ENCODE data around the gene CDT1.
"Not testable (repeated sequence)": the region's sequence is repeated elsewhere in the genome, so short reads cannot be mapped to it uniquely, and the experiment has no call there.

CDT1 gene

GRCh38 chr16:88784074-88784855 lies 19.3 kb upstream of the CDT1 start:
- DNase-seq: no peak

GRCh38 chr16:88784856-88785105 lies 18.8 kb upstream of the CDT1 start:
- DNase-seq: no peak

GRCh38 chr16:88785106-88785924 lies 18.3 kb upstream of the CDT1 start, which contains the start of gene PIEZO1:
PIEZO1 (minus strand) TSS chr16:88785220; CDS start chr16:88784964, 256 bp downstream.
- peak; percentile 83 for DNase-seq

GRCh38 chr16:88787579-88788314 lies 15.8 kb upstream of the CDT1 start:
- DNase-seq: no peak

- not testable (repeated sequence) for DNase-seq
Observed at GRCh38 chr16:88788749-88789148, 14.8 kb upstream of the CDT1 start.

GRCh38 chr16:88789594-88789993 lies 14.0 kb upstream of the CDT1 start:
- no peak for DNase-seq

GRCh38 chr16:88790312-88791211 lies 13.0 kb upstream of the CDT1 start:
- DNase-seq: peak; percentile 60

GRCh38 chr16:88792078-88792550 lies 11.5 kb upstream of the CDT1 start:
- DNase-seq: no peak

- DNase-seq: no peak
Observed at GRCh38 chr16:88792668-88793250, 10.8 kb upstream of the CDT1 start.

GRCh38 chr16:88793251-88793954 lies 10.2 kb upstream of the CDT1 start:
- no peak for DNase-seq

- DNase-seq: no peak
Observed at GRCh38 chr16:88796278-88796677, 7.3 kb upstream of the CDT1 start.

- DNase-seq: no peak
Observed at GRCh38 chr16:88798073-88798472, 5.5 kb upstream of the CDT1 start.

- no peak for DNase-seq
Observed at GRCh38 chr16:88798772-88799455, 4.7 kb upstream of the CDT1 start.

- DNase-seq: no peak
Observed at GRCh38 chr16:88799569-88800276, 3.9 kb upstream of the CDT1 start.

- DNase-seq: no peak
Observed at GRCh38 chr16:88800277-88800592, 3.4 kb upstream of the CDT1 start.

GRCh38 chr16:88804173-88804551 lies 573 bp downstream of the CDT1 start:
- no peak for DNase-seq

- no peak for DNase-seq
Observed at GRCh38 chr16:88804552-88805339, 1.2 kb downstream of the CDT1 start.

- no peak for DNase-seq
Observed at GRCh38 chr16:88805340-88805715, 1.7 kb downstream of the CDT1 start.

- no peak for DNase-seq
Observed at GRCh38 chr16:88805887-88806393, 2.4 kb downstream of the CDT1 start.
